MM.1S (cell line): ENCODE results near the gene ADCY3.

Experiments
- CTCF ChIP-seq: fragments of 300-600 bp; sonication (generic); IDR thresholded peaks from 2 replicates; pipeline ENCODE4 v1.5.1; 2016; ENCODE audit warnings: antibody characterized with exemption, low read length, mixed read lengths
- EZH2 ChIP-seq: fragments of 300-600 bp; sonication (generic); optimal IDR thresholded peaks from 2 replicates; pipeline ENCODE3; 2017; ENCODE audit warnings: low read depth, mild to moderate bottlenecking, antibody characterized with exemption, low read length, mixed read lengths
- EZH2phosphoT487 ChIP-seq: fragments of 300-600 bp; sonication (generic); IDR thresholded peaks from 2 replicates; pipeline ENCODE4 v1.6.1; 2018; ENCODE audit warnings: antibody characterized with exemption, low read length

GRCh38 chr2:24820175-24820513, 99.9 kb downstream of the ADCY3 start:
- no peak for TF ChIP-seq EZH2
- TF ChIP-seq CTCF = no peak
- no peak for TF ChIP-seq EZH2phosphoT487
